H1 (cell line): ENCODE data around the gene CACNG1. TPM values are rescaled to one million over a fixed set of nuclear protein-coding genes. Genes with fewer than 3 reads are reported as not detected.

Experiments used
- BCL11A ChIP-seq, 2 experiments: IDR thresholded peaks; one replicate each; pipeline ENCODE4 v1.6.1; 2011; ENCODE audit warnings: low read depth in 2 of 2, low read length in 2 of 2, mild to moderate bottlenecking in 2 of 2
- CHD2 ChIP-seq: IDR thresholded peaks from 2 replicates; pipeline ENCODE4 v1.6.1; 2012; ENCODE audit warnings: low read length, improper control_type of control experiment
- EZH2 ChIP-seq: fragments of 200-600 bp; sonication (generic); IDR thresholded peaks from 2 replicates; pipeline ENCODE4 v1.7.1; 2012; ENCODE audit warnings: low read depth, mild to moderate bottlenecking, moderate library complexity, low read length, inconsistent platforms; ENCODE audit not compliant: severe bottlenecking
- KDM5A ChIP-seq: fragments of 200-600 bp; IDR thresholded peaks from 2 replicates; pipeline ENCODE4 v1.7.1; 2012; ENCODE audit warnings: mild to moderate bottlenecking, low read length, inconsistent platforms, mixed read lengths
- RAD21 ChIP-seq, 2 experiments: IDR thresholded peaks in 1 of 2; conservative IDR thresholded peaks in 1 of 2; 2 replicates each; pipeline ENCODE4 v1.6.1; 2011; ENCODE audit warnings: low read depth in 2 of 2, low read length in 2 of 2, improper control_type of control experiment in 1 of 2, inconsistent platforms in 1 of 2, mild to moderate bottlenecking in 1 of 2, moderate library complexity in 1 of 2
- RXRA ChIP-seq: IDR thresholded peaks from 2 replicates; pipeline ENCODE4 v1.6.1; 2011; ENCODE audit warnings: low read depth, mild to moderate bottlenecking, low read length, moderate library complexity; ENCODE audit not compliant: insufficient read depth
- SP1 ChIP-seq: IDR thresholded peaks from 2 replicates; pipeline ENCODE4 v1.6.1; 2011; ENCODE audit warnings: low read depth, low read length
- SUZ12 ChIP-seq: fragments of 200-600 bp; sonication (generic); IDR thresholded peaks from 2 replicates; pipeline ENCODE4 v1.6.1; 2012; ENCODE audit warnings: mild to moderate bottlenecking, inconsistent platforms, low read length, moderate library complexity, mixed read lengths
- TBP ChIP-seq: IDR thresholded peaks from 2 replicates; pipeline ENCODE4 v1.6.1; 2011; ENCODE audit warnings: low read depth, low read length, improper control_type of control experiment
- TCF12 ChIP-seq: IDR thresholded peaks from 2 replicates; pipeline ENCODE4 v1.6.1; 2011; ENCODE audit warnings: low read depth, mild to moderate bottlenecking, low read length
- polyA plus RNA-seq, 7 experiments: library from polyadenylated mRNA; depleted of rRNA in 3 of 7; stranded (reverse) in 5 of 7; unstranded in 2 of 7; fragments of >200 nt in 5 of 7; fragments of 200-250 nt in 2 of 7; gene quantifications; 1 replicate in 5 of 7; 2 replicates in 1 of 7; 4 replicates in 1 of 7; pipeline versions ENCODE4 v1.2.1 to v1.2.3, GENCODE V29; 2011 to 2013; ENCODE audit warnings: missing spikeins in 2 of 7, mixed read lengths in 2 of 7
- total RNA-seq: library from RNA; stranded (reverse); fragmentation: NEBNext Ultra II Directional; extraction: Animal tissue kit (Norgen Biotek cat#: 25700); gene quantifications from 2 replicates; pipeline ENCODE4 v1.2.1, GENCODE V29; 2021

Gene CACNG1
- total and polyA plus RNA-seq, 2 of the 8 experiments (the other 6 are each of a cell fraction or from before 2014, with no cell fraction given) = not detected

- TF ChIP-seq CHD2 = no peak
- no peak for TF ChIP-seq SP1
- TF ChIP-seq KDM5A = no peak
- TF ChIP-seq TBP = no peak
- no peak for TF ChIP-seq TCF12
- TF ChIP-seq RAD21 (IDR thresholded peaks at IDR 0.05 in 1 of 2, conservative IDR thresholded peaks at IDR 0.05 in 1 of 2; ENCODE audit: low read depth in 2 of 2, low read length in 2 of 2) = no peak
- no peak for TF ChIP-seq BCL11A (IDR thresholded peaks at IDR 0.05; ENCODE audit: low read depth in 2 of 2, low read length in 2 of 2)
- no peak for TF ChIP-seq RXRA
- no peak for TF ChIP-seq EZH2
- no peak for TF ChIP-seq SUZ12
Observed at GRCh38 chr17:67053438-67054000, 9.2 kb downstream of the CACNG1 start (continued).
